ENCODE data around the gene POU1F1. TPM values are rescaled to one million over a fixed set of nuclear protein-coding genes. Genes with fewer than 3 reads are reported as not detected.

The POU1F1 gene
- total RNA-seq, 1 donor from 2014 or later, result not detected

GRCh38 chr3:87229113-87229512, 47.3 kb downstream of the POU1F1 start:
- TF ChIP-seq, protein P1, sequence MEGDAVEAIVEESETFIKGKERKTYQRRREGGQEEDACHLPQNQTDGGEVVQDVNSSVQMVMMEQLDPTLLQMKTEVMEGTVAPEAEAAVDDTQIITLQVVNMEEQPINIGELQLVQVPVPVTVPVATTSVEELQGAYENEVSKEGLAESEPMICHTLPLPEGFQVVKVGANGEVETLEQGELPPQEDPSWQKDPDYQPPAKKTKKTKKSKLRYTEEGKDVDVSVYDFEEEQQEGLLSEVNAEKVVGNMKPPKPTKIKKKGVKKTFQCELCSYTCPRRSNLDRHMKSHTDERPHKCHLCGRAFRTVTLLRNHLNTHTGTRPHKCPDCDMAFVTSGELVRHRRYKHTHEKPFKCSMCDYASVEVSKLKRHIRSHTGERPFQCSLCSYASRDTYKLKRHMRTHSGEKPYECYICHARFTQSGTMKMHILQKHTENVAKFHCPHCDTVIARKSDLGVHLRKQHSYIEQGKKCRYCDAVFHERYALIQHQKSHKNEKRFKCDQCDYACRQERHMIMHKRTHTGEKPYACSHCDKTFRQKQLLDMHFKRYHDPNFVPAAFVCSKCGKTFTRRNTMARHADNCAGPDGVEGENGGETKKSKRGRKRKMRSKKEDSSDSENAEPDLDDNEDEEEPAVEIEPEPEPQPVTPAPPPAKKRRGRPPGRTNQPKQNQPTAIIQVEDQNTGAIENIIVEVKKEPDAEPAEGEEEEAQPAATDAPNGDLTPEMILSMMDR (IDR thresholded peaks at IDR 0.05; ENCODE audit: insufficient read depth, low read length, poor library complexity, severe bottlenecking), result no peak
- Histone ChIP-seq H3K4me3 (ENCODE audit: low read depth, low read length) (no peak overlapping the region), H3K27me3 (ENCODE audit: control insufficient read depth, insufficient read depth, low read length) (no peaks in the 10 kb centered on the region), H3K36me3 (ENCODE audit: control insufficient read depth, insufficient read depth, low read length) (no peaks in the 10 kb centered on the region)
- DNase-seq (ENCODE audit: low read depth), result no peak

GRCh38 chr3:87228316-87228715, 48.1 kb downstream of the POU1F1 start:
- H3K4me3 ChIP-seq (ENCODE audit: low read depth, low read length), result peak overlapping the region; percentile 98
- H3K36me3 ChIP-seq (ENCODE audit: control insufficient read depth, insufficient read depth, low read length), result no peaks in the 10 kb centered on the region
- no peaks in the 10 kb centered on the region for H3K27me3 ChIP-seq (ENCODE audit: control insufficient read depth, insufficient read depth, low read length)
- TF ChIP-seq, protein P1 (IDR thresholded peaks at IDR 0.05; ENCODE audit: insufficient read depth, low read length, poor library complexity, severe bottlenecking), result no peak
- DNase-seq (ENCODE audit: low read depth), result no peak

GRCh38 chr3:87227835-87228144, 48.6 kb downstream of the POU1F1 start:
- no peaks in the 10 kb centered on the region for H3K36me3 ChIP-seq (ENCODE audit: control insufficient read depth, insufficient read depth, low read length)
- H3K4me3 ChIP-seq (ENCODE audit: low read depth, low read length), result peak overlapping the region; percentile 98
- DNase-seq (ENCODE audit: low read depth), result no peak
- TF ChIP-seq, protein P1 (IDR thresholded peaks at IDR 0.05; ENCODE audit: insufficient read depth, low read length, poor library complexity, severe bottlenecking), result no peak
- H3K27me3 ChIP-seq (ENCODE audit: control insufficient read depth, insufficient read depth, low read length), result no peaks in the 10 kb centered on the region

DNA sequence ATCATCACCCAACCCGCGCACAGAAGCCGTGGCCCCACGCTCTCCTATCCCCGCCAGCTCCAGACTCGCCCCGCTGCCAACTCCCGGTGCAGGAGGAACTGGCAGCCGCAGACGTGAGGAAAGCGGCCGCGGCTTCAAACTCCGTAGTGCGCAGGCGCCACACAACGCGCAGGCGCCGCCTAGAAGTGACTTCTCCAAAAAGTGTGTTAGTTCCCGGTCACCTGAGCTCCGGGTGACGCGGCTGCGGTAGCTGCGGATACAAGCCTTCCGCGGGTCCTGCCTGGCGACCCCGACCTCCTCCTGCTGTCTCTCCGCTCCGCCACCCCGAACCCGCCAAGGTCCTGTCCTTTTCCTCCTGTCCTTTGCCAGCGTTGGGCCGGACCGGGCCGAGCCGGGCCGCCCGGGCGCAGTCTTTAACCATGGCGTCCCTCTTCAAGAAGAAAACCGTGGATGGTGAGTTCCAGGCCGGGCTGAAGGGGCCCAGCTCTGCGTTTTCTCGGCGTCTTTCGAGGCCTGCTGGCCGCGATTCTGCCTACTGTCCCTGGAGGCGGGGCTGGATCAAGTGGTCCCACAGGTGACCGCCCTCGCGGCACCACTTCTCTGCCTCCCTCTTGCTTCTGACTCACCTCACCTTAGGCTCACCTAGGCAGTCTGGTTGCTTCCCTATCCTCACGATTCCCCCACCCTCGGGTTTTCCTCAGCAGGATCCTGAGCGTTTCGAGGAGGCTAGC, 49.1 kb downstream of the POU1F1 start, which contains the start of gene CHMP2B:
Gene CHMP2B, plus strand, starts transcription at position 206 of the 731 bp plus-strand sequence. Its CDS starts 214 bp downstream, at position 420.
- H3K27me3 ChIP-seq (ENCODE audit: control insufficient read depth, insufficient read depth, low read length), result no peaks in the 10 kb centered on the region
- no peaks in the 10 kb centered on the region for H3K36me3 ChIP-seq (ENCODE audit: control insufficient read depth, insufficient read depth, low read length)
- H3K4me3 ChIP-seq (ENCODE audit: low read depth, low read length), result peak within 1 kb of the TSS; percentile 98
- TF ChIP-seq, protein P1 (IDR thresholded peaks at IDR 0.05; ENCODE audit: insufficient read depth, low read length, poor library complexity, severe bottlenecking), result no peak
- peak; percentile 59 for DNase-seq (ENCODE audit: low read depth)

- DNase-seq (ENCODE audit: low read depth), result no peak
- H3K4me3 ChIP-seq (ENCODE audit: low read depth, low read length), result no peak overlapping the region
These were observed 50.7 kb downstream of the POU1F1 start for GRCh38 chr3:87225659-87226058.

More at GRCh38 chr3:87225659-87226058, 50.7 kb downstream of the POU1F1 start:
- H3K36me3 ChIP-seq (ENCODE audit: control insufficient read depth, insufficient read depth, low read length), result no peaks in the 10 kb centered on the region
- TF ChIP-seq, protein P1 (IDR thresholded peaks at IDR 0.05; ENCODE audit: insufficient read depth, low read length, poor library complexity, severe bottlenecking), result no peak
- H3K27me3 ChIP-seq (ENCODE audit: control insufficient read depth, insufficient read depth, low read length), result no peaks in the 10 kb centered on the region
